HG03135 (cell line): ENCODE results near the gene SOX5.
"Not testable (repeated sequence)": the region's sequence is repeated elsewhere in the genome, so short reads cannot be mapped to it uniquely, and the experiment has no call there.

Experiments used
- ATAC-seq: cut with Tn5 transposase; IDR thresholded peaks from one replicate; pipeline ENCODE4 v1.9.1; 2021; ENCODE audit warnings: mild to moderate bottlenecking, moderate library complexity; ENCODE audit not compliant: unreplicated experiment

The SOX5 gene

GRCh38 chr12:23911574-23911973, 37.9 kb downstream of the SOX5 start:
- no peak for ATAC-seq

GRCh38 chr12:23909551-23909950, 39.9 kb downstream of the SOX5 start:
- ATAC-seq: no peak

- no peak for ATAC-seq
These were observed 43.1 kb downstream of the SOX5 start for GRCh38 chr12:23906329-23906728.

GRCh38 chr12:23899434-23899833, 50.0 kb downstream of the SOX5 start:
- ATAC-seq: no peak

- ATAC-seq: no peak
These were observed 51.3 kb downstream of the SOX5 start for GRCh38 chr12:23898121-23898520.

- no peak for ATAC-seq
These were observed 53.7 kb downstream of the SOX5 start for GRCh38 chr12:23895792-23896218.

- ATAC-seq: no peak
These were observed 55.9 kb downstream of the SOX5 start for GRCh38 chr12:23893611-23894010.

- ATAC-seq: no peak
These were observed 58.4 kb downstream of the SOX5 start for GRCh38 chr12:23891115-23891514.

- ATAC-seq: no peak
These were observed 60.4 kb downstream of the SOX5 start for GRCh38 chr12:23889069-23889440.

- no peak for ATAC-seq
These were observed 60.9 kb downstream of the SOX5 start for GRCh38 chr12:23888396-23889068.

- ATAC-seq: no peak
These were observed 62.2 kb downstream of the SOX5 start for GRCh38 chr12:23887055-23887835.

- ATAC-seq: no peak
These were observed 64.1 kb downstream of the SOX5 start for GRCh38 chr12:23885394-23885793.

GRCh38 chr12:23884909-23885308, 64.6 kb downstream of the SOX5 start:
- ATAC-seq: no peak

GRCh38 chr12:23880988-23881387, 68.5 kb downstream of the SOX5 start:
- ATAC-seq: no peak

- not testable (repeated sequence) for ATAC-seq
These were observed 72.9 kb downstream of the SOX5 start for GRCh38 chr12:23876618-23877017.

GRCh38 chr12:23867794-23868193, 81.7 kb downstream of the SOX5 start:
- ATAC-seq: no peak

- ATAC-seq: no peak
These were observed 86.8 kb downstream of the SOX5 start for GRCh38 chr12:23862701-23863100.

GRCh38 chr12:23860019-23860418, 89.5 kb downstream of the SOX5 start:
- no peak for ATAC-seq

- no peak for ATAC-seq
These were observed 92.3 kb downstream of the SOX5 start for GRCh38 chr12:23857178-23857577.

- ATAC-seq: no peak
These were observed 93.7 kb downstream of the SOX5 start for GRCh38 chr12:23855813-23856212.

- ATAC-seq: no peak
These were observed 94.9 kb downstream of the SOX5 start for GRCh38 chr12:23854598-23854997.

GRCh38 chr12:23853640-23854039, 95.8 kb downstream of the SOX5 start:
- no peak for ATAC-seq
